Liver (tissue), 9 donors: Measurements from ENCODE around the gene RERE. TPM values are rescaled to one million over a fixed set of nuclear protein-coding genes. Genes with fewer than 3 reads are reported as not detected.
A peak's percentile ranks its signal among the peaks of the same experiment; 100 is the strongest.

Experiments
- DNase-seq: peaks from one replicate; pipeline ENCODE4 v3.0.0-alpha.2; 2017; ENCODE audit warnings: low spot score
- H3K27ac ChIP-seq, 2 donors: one replicate each; pipeline ENCODE4 v1.7.0; 2013; ENCODE audit warnings: inconsistent platforms in 2 of 2, low read length in 2 of 2, control low read depth in 1 of 2, low read depth in 1 of 2, mild to moderate bottlenecking in 1 of 2
- H3K27me3 ChIP-seq, 4 donors: one replicate each; pipeline versions ENCODE4 v1.6.1 to v1.7.0; 2013; ENCODE audit warnings: low read length in 3 of 4, inconsistent platforms in 1 of 4, mild to moderate bottlenecking in 1 of 4, moderate library complexity in 1 of 4; ENCODE audit not compliant: control insufficient read depth in 4 of 4, insufficient read depth in 4 of 4
- H3K36me3 ChIP-seq, 4 donors: one replicate each; pipeline versions ENCODE4 v1.6.1 to v1.7.0; 2013; ENCODE audit warnings: low read length in 3 of 4, mild to moderate bottlenecking in 3 of 4, low read depth in 1 of 4, moderate library complexity in 1 of 4; ENCODE audit not compliant: control insufficient read depth in 4 of 4, insufficient read depth in 3 of 4
- H3K4me1 ChIP-seq, 4 donors: one replicate each; pipeline versions ENCODE4 v1.6.1 to v1.7.0; 2013; ENCODE audit warnings: low read length in 3 of 4, mild to moderate bottlenecking in 3 of 4, moderate library complexity in 1 of 4; ENCODE audit not compliant: control insufficient read depth in 4 of 4, insufficient read depth in 4 of 4
- H3K4me3 ChIP-seq, 3 donors: one replicate each; pipeline versions ENCODE4 v1.6.1 to v1.7.0; 2013; ENCODE audit warnings: low read length in 3 of 3, control low read depth in 1 of 3, low read depth in 1 of 3, mild to moderate bottlenecking in 1 of 3
- H3K9ac ChIP-seq, 2 donors: one replicate each; pipeline ENCODE4 v1.7.0; 2013; ENCODE audit warnings: low read length in 2 of 2, mild to moderate bottlenecking in 2 of 2, moderate library complexity in 2 of 2, control low read depth in 1 of 2, low read depth in 1 of 2
- H3K9me3 ChIP-seq, 4 donors: one replicate each; pipeline versions ENCODE4 v1.6.1 to v1.7.0; 2013; ENCODE audit warnings: low read length in 3 of 4; ENCODE audit not compliant: control insufficient read depth in 4 of 4
- ATF3 ChIP-seq: IDR thresholded peaks from 2 replicates; pipeline ENCODE4 v1.6.1; 2016; ENCODE audit warnings: antibody characterized with exemption
- CTCF ChIP-seq: fragments of 150-350 bp; IDR thresholded peaks from 2 replicates; pipeline ENCODE4 v1.5.1; 2017; ENCODE audit warnings: improper control_type of control experiment, low read depth, low read length; ENCODE audit not compliant: missing input control
- FOXA1 ChIP-seq: IDR thresholded peaks from 2 replicates; pipeline ENCODE4 v1.6.1; 2016; ENCODE audit warnings: antibody characterized with exemption
- GABPA ChIP-seq, 2 donors: IDR thresholded peaks in 1 of 2; conservative IDR thresholded peaks in 1 of 2; 2 replicates each; pipeline ENCODE4 v1.6.1; 2016; ENCODE audit warnings: antibody characterized with exemption in 2 of 2, mild to moderate bottlenecking in 1 of 2, moderate library complexity in 1 of 2
- HNF4A ChIP-seq, 2 donors: conservative IDR thresholded peaks; 2 replicates each; pipeline ENCODE4 v1.6.1; 2016; ENCODE audit warnings: antibody characterized with exemption in 2 of 2, mild to moderate bottlenecking in 2 of 2
- HNF4G ChIP-seq: IDR thresholded peaks from 2 replicates; pipeline ENCODE4 v1.6.1; 2016; ENCODE audit warnings: antibody characterized with exemption
- JUND ChIP-seq, 2 donors: IDR thresholded peaks; 2 replicates each; pipeline ENCODE4 v1.6.1; 2016; ENCODE audit warnings: antibody characterized with exemption in 2 of 2
- MAX ChIP-seq: IDR thresholded peaks from 2 replicates; pipeline ENCODE4 v1.6.1; 2016; ENCODE audit warnings: antibody characterized with exemption
- NR2F2 ChIP-seq: IDR thresholded peaks from 2 replicates; pipeline ENCODE4 v1.6.1; 2016; ENCODE audit warnings: antibody characterized with exemption
- RAD21 ChIP-seq, 2 donors: IDR thresholded peaks; 2 replicates each; pipeline ENCODE4 v1.6.1; 2016; ENCODE audit warnings: antibody characterized with exemption in 2 of 2, mild to moderate bottlenecking in 2 of 2
- SP1 ChIP-seq: IDR thresholded peaks from 2 replicates; pipeline ENCODE4 v1.6.1; 2018; ENCODE audit warnings: antibody characterized with exemption, mild to moderate bottlenecking
- TAF1 ChIP-seq: conservative IDR thresholded peaks from 2 replicates; pipeline ENCODE4 v1.6.1; 2016; ENCODE audit warnings: antibody characterized with exemption, mild to moderate bottlenecking
- YY1 ChIP-seq: IDR thresholded peaks from 2 replicates; pipeline ENCODE4 v1.6.1; 2016; ENCODE audit warnings: antibody characterized with exemption, mild to moderate bottlenecking
- WGBS: extraction: QIAGEN DNeasy Blood & Tissue Kit; methylation state at CpG from one replicate; pipeline ENCODE4 v1.1.7; 2013; 5-methylcytosine and 5-hydroxymethylcytosine counted together
- polyA plus RNA-seq, 2 donors: library from polyadenylated mRNA; stranded (reverse) in 1 of 2; unstranded in 1 of 2; fragments of 200-250 nt in 1 of 2; fragments of >200 nt in 1 of 2; fragmentation: Nextera tagmentation in 1 of 2; extraction: Ambion mirVana in 1 of 2; gene quantifications; one replicate each; pipeline versions ENCODE4 v1.2.1 to v1.2.3, GENCODE V29; 2013 to 2015
- total RNA-seq, 2 donors: library from RNA; depleted of rRNA; stranded (reverse); fragments of >200 nt; gene quantifications; one replicate each; pipeline ENCODE4 v1.2.3, GENCODE V29; 2014
- TF ChIP-seq, protein P1 (sequence below): IDR thresholded peaks from 2 replicates; pipeline ENCODE4 v1.6.1; 2016; ENCODE audit warnings: antibody characterized with exemption
- donor health status: healthy.
- donor health status: healthy.
- donor health status: healthy.
- donor health status: healthy.
- donor health status: healthy.

The RERE gene
- total and polyA plus RNA-seq, 4 donors = 9.8 to 49.1 (median 24.8) TPM

DNA sequence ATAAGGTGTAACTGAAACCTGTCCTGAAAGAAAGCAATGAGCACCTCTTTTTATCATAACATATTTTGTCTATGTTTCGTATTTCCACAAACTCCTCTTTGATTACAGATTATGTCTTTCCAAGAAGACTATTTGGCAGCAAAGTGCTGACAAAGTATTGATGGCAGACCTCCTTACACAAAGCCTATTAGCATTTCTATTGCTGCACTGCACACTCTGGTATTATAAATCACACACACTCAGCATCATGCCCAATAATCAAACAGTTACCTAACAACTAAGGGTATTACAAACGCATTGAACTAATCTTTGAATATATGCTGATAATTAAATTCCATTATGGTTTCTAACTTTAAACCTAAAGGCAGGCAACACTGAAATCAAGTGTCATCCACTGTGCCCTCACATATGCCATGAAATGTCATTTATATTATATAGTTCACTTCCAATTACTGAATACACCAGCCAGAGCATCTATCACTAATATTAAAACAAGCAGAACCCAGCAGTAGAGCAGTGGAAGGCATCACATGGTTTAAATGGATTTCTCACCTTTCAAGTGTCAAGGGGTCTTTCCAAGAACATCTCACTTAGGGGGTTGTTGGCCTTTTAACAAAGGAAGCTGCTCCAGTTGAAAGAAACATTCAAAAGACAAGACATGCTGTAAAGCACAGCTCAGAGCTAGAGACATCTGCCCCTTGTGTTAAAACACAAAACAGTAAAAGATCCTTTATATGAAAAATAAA is 239.1 kb downstream of the RERE start:
- H3K27ac ChIP-seq = no peak overlapping the region
- no peak overlapping the region for H3K4me3 ChIP-seq
- H3K27me3 ChIP-seq = no peaks in the 10 kb centered on the region
- no peak for DNase-seq
- WGBS = 89% methylated on average over 2 of the region's 2 CpGs
- H3K9ac ChIP-seq = no peak overlapping the region
- H3K36me3 ChIP-seq = no peaks in the 10 kb centered on the region
- TF ChIP-seq GABPA (IDR thresholded peaks at IDR 0.05 in 1 of 2, conservative IDR thresholded peaks at IDR 0.05 in 1 of 2) (no peak), JUND (IDR thresholded peaks at IDR 0.05) (no peak), ATF3 (no peak), HNF4A (conservative IDR thresholded peaks at IDR 0.05) (no peak)
- H3K4me1 ChIP-seq = peaks cover 0 to 1% (median 0%) of the 10 kb centered on the region in 4 donors
- H3K9me3 ChIP-seq = no peaks in the 10 kb centered on the region

GRCh38 chr1:8574985-8575384 is 242.5 kb downstream of the RERE start:
- TF ChIP-seq NR2F2 (no peak), MAX (no peak), FOXA1 (no peak), JUND (IDR thresholded peaks at IDR 0.05) (no peak), RAD21 (IDR thresholded peaks at IDR 0.05) (no peak), CTCF (no peak), YY1 (no peak), TAF1 (no peak), HNF4G (no peak)
- TF ChIP-seq, protein P1, sequence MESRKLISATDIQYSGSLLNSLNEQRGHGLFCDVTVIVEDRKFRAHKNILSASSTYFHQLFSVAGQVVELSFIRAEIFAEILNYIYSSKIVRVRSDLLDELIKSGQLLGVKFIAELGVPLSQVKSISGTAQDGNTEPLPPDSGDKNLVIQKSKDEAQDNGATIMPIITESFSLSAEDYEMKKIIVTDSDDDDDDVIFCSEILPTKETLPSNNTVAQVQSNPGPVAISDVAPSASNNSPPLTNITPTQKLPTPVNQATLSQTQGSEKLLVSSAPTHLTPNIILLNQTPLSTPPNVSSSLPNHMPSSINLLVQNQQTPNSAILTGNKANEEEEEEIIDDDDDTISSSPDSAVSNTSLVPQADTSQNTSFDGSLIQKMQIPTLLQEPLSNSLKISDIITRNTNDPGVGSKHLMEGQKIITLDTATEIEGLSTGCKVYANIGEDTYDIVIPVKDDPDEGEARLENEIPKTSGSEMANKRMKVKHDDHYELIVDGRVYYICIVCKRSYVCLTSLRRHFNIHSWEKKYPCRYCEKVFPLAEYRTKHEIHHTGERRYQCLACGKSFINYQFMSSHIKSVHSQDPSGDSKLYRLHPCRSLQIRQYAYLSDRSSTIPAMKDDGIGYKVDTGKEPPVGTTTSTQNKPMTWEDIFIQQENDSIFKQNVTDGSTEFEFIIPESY = no peak
- DNase-seq = no peak
- WGBS = 91% methylated on average over 5 of the region's 5 CpGs
- H3K27ac ChIP-seq = no peak overlapping the region
- no peaks in the 10 kb centered on the region for H3K36me3 ChIP-seq
- H3K27me3 ChIP-seq = no peaks in the 10 kb centered on the region
- H3K9me3 ChIP-seq = no peaks in the 10 kb centered on the region
- H3K9ac ChIP-seq = no peak overlapping the region
- peaks cover 3 to 23% (median 17%) of the 10 kb centered on the region in 4 donors for H3K4me1 ChIP-seq
- no peak overlapping the region for H3K4me3 ChIP-seq

DNA sequence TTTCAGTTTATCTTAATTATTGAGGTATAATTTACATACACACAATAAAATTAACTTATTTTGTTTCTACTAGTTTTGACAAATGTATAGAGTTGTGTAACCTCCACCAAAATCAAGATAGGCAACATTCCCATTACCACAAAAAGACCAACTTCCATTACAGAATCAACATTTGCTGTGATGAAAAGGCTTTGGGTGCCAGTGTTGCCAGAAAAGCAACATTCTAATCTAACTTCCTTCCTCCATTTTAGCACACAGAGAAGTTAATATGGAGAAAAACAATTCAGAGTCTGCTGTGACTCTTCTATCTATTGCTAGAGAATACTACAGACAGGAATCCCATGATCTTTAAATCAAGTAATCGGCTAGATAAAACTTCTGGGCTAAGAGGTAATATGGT is 245.3 kb downstream of the RERE start:
- no peak for DNase-seq
- Histone ChIP-seq H3K27ac (peak overlapping the region; percentile 55 to 66), H3K9me3 (no peaks in the 10 kb centered on the region), H3K27me3 (no peaks in the 10 kb centered on the region), H3K4me3 (no peak overlapping the region), H3K36me3 (no peaks in the 10 kb centered on the region), H3K9ac (no peak overlapping the region), H3K4me1 (peaks cover 3 to 23% (median 17%) of the 10 kb centered on the region in 4 donors)
- TF ChIP-seq HNF4A (conservative IDR thresholded peaks at IDR 0.05) (no peak), GABPA (IDR thresholded peaks at IDR 0.05 in 1 of 2, conservative IDR thresholded peaks at IDR 0.05 in 1 of 2) (no peak), YY1 (peak; percentile 86), JUND (IDR thresholded peaks at IDR 0.05) (no peak), TAF1 (no peak), SP1 (no peak), ATF3 (peak; percentile 8)
- TF ChIP-seq, protein P1 = no peak
- 82% methylated on average over 1 of the region's 1 CpG for WGBS
